ENCODE measurements around the gene LRRC8A. TPM values are rescaled to one million over a fixed set of nuclear protein-coding genes. Genes with fewer than 3 reads are reported as not detected.

LRRC8A gene
- total and polyA plus RNA-seq, 2 of the 8 experiments (the other 6 are each of a cell fraction or from before 2014, with no cell fraction given), result 103 to 111 TPM

- Histone ChIP-seq H4K20me1 (replicated peaks in 1 of 2; ENCODE audit: control insufficient read depth in 1 of 2, insufficient read depth in 2 of 2, low read length in 2 of 2) (peaks cover 0 to 5% of the 10 kb centered on the region in 2 experiments), H3K79me2 (ENCODE audit: control insufficient read depth in 1 of 2, insufficient read depth in 2 of 2, low read length in 2 of 2) (peaks cover 0 to 5% of the 10 kb centered on the region in 2 experiments; a peak in 1 of 4 replicates), H3K56ac (replicated peaks; ENCODE audit: insufficient read length, low read depth, low read length) (no peak overlapping the region), H3K4me1 (replicated peaks in 1 of 4; ENCODE audit: control insufficient read depth in 3 of 4, insufficient read depth in 4 of 4, low read length in 3 of 4) (no peaks in the 10 kb centered on the region), H3K36me3 (ENCODE audit: control insufficient read depth in 2 of 4, insufficient read depth in 4 of 4, low read length in 3 of 4) (0 out of 8 replicates have a peak, but pooled peaks cover 0 to 3% (median 0%) of the 10 kb centered on the region in 4 experiments), H3K27me3 (replicated peaks in 1 of 4; ENCODE audit: control insufficient read depth in 3 of 4, extremely low read depth in 1 of 4, insufficient read depth in 3 of 4, low read length in 3 of 4) (no peaks in the 10 kb centered on the region), H3K9me3 (ENCODE audit: insufficient read depth in 2 of 2, low read depth in 1 of 2, low read length in 1 of 2) (peaks cover 8 to 12% of the 10 kb centered on the region in 2 experiments; a peak in 3 of 4 replicates), H3K18ac (ENCODE audit: extremely low read depth, low read length) (no peak overlapping the region), H3K14ac (ENCODE audit: insufficient read length) (no peak overlapping the region), H2BK15ac (ENCODE audit: low read length) (no peak overlapping the region), H2BK20ac (ENCODE audit: low read length) (no peak overlapping the region), H3K27ac (ENCODE audit: low read depth, low read length) (no peak overlapping the region), H3K9ac (replicated peaks in 1 of 4; ENCODE audit: extremely low read depth in 1 of 4, low read depth in 3 of 4, low read length in 3 of 4) (no peak overlapping the region), H3K4me3 (ENCODE audit: extremely low read depth in 1 of 4, insufficient read depth in 2 of 4, low read depth in 3 of 4, low read length in 4 of 4) (no peak overlapping the region), H3K23me2 (ENCODE audit: low read depth, low read length) (no peaks in the 10 kb centered on the region), H4K8ac (ENCODE audit: extremely low read depth, insufficient read depth, low read length) (no peak overlapping the region), H4K91ac (replicated peaks; ENCODE audit: insufficient read length, low read length) (no peak overlapping the region), H2AK5ac (ENCODE audit: low read depth, low read length) (no peak overlapping the region), H3K79me1 (ENCODE audit: low read depth, low read length) (0 out of 2 replicates have a peak, but pooled peaks cover 2% of the 10 kb centered on the region), H2BK5ac (ENCODE audit: low read depth, low read length) (no peak overlapping the region), H4K5ac (ENCODE audit: insufficient read length, low read depth, low read length) (no peak overlapping the region), H2BK12ac (ENCODE audit: low read depth, low read length) (no peak overlapping the region), H2BK120ac (replicated peaks; ENCODE audit: low read depth, low read length) (no peak overlapping the region), H3K4ac (replicated peaks; ENCODE audit: insufficient read length, low read depth, low read length) (no peak overlapping the region), H3K4me2 (ENCODE audit: insufficient read depth in 1 of 2, low read depth in 2 of 2, low read length in 2 of 2) (no peak overlapping the region), H3K23ac (ENCODE audit: insufficient read length) (no peak overlapping the region), H2AFZ (ENCODE audit: low read length) (no peak overlapping the region)
- DNase-seq (ENCODE audit: low read depth in 1 of 2, low spot score in 2 of 2), result no peak
- 95% methylated on average over 1 of the region's 1 CpG; no CpG with 5 or more reads in 1 of the 2 experiments for WGBS, 2 experiments (ENCODE audit: extremely low coverage in 1 of 2, insufficient coverage in 1 of 2, insufficient read length in 1 of 2, insufficient replicate concordance in 2 of 2, low coverage in 1 of 2, low lambda C conversion rate in 2 of 2, missing lambda C conversion rate in 1 of 2)
- POLR2A ChIA-PET (ENCODE audit: partially characterized antibody), result no interaction called here
- CTCF ChIA-PET (ENCODE audit: partially characterized antibody), result interaction anchor here (0.8 to 2.0 kb wide), 3 partner anchors 15 to 81 kb away, joined by 3 to 10 read pairs (median 4); no protein-coding TSS in a partner anchor
- no peak for FAIRE-seq
- TF ChIP-seq SP2 (IDR thresholded peaks at IDR 0.05; ENCODE audit: low read length) (no peak), CEBPB (IDR thresholded peaks at IDR 0.05; ENCODE audit: low read depth, low read length) (no peak), FOSL1 (IDR thresholded peaks at IDR 0.05; ENCODE audit: insufficient read depth, low read depth, low read length) (no peak), NRF1 (IDR thresholded peaks at IDR 0.05; ENCODE audit: low read depth, low read length) (no peak), RBBP5 (IDR thresholded peaks at IDR 0.05; ENCODE audit: borderline replicate concordance, low read depth, low read length) (no peak)
These were observed 34.1 kb upstream of the LRRC8A start for GRCh38 chr9:128847803-128848202.
